Upper lobe of left lung (tissue), 4 donors: ENCODE results near the gene TMBIM4.

Experiments
- EP300 ChIP-seq, 4 donors: sonication (generic); formaldehyde crosslinking; IDR thresholded peaks; one replicate each; pipeline ENCODE4 v1.5.1; 2017; ENCODE audit warnings: antibody characterized with exemption in 4 of 4, control low read depth in 2 of 4
- POLR2A ChIP-seq, 4 donors: fragments of 450-650 bp; IDR thresholded peaks; one replicate each; pipeline ENCODE4 v1.5.1; 2016 to 2017; ENCODE audit warnings: antibody characterized with exemption in 4 of 4, mild to moderate bottlenecking in 2 of 4
- TF ChIP-seq, protein P1 (sequence below), 6 experiments: fragments of 450-650 bp in 4 of 6; fragments of 200-600 bp in 2 of 6; sonication (generic) in 2 of 6; IDR thresholded peaks; one replicate each; pipeline ENCODE4 v1.5.1; 2016 to 2019; ENCODE audit warnings: antibody characterized with exemption in 6 of 6

DNA sequence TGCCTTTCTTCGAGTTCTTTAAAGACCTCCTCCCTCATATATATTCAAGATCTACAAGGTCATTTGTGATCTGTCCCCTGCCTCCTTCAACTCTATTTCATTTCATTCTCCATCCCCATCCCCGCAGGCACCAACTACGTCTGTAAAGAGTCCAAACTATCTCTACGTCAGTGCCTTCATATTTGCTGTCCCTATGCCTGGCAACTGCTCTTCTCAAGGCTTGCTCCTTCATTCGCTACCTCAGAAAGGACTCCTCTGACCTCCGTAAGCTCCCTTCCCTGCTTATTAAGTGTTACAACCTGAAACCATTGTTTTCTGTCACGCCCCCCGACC lies 39.9 kb downstream of the TMBIM4 start:
- no peak for TF ChIP-seq EP300 (IDR thresholded peaks at IDR 0.05)
- TF ChIP-seq, protein P1, sequence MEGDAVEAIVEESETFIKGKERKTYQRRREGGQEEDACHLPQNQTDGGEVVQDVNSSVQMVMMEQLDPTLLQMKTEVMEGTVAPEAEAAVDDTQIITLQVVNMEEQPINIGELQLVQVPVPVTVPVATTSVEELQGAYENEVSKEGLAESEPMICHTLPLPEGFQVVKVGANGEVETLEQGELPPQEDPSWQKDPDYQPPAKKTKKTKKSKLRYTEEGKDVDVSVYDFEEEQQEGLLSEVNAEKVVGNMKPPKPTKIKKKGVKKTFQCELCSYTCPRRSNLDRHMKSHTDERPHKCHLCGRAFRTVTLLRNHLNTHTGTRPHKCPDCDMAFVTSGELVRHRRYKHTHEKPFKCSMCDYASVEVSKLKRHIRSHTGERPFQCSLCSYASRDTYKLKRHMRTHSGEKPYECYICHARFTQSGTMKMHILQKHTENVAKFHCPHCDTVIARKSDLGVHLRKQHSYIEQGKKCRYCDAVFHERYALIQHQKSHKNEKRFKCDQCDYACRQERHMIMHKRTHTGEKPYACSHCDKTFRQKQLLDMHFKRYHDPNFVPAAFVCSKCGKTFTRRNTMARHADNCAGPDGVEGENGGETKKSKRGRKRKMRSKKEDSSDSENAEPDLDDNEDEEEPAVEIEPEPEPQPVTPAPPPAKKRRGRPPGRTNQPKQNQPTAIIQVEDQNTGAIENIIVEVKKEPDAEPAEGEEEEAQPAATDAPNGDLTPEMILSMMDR (IDR thresholded peaks at IDR 0.05): no peak
- TF ChIP-seq POLR2A (IDR thresholded peaks at IDR 0.05): no peak
